Activated CD8-positive, alpha-beta memory T cell treated with anti-CD3 and anti-CD28 coated beads for 4 hours (primary cell): Measurements from ENCODE around the gene TMEM219.

Experiments
- DNase-seq, 2 donors: peaks; one replicate each; pipeline ENCODE4 v3.0.0-alpha.2; 2020; ENCODE audit warnings: low read depth in 2 of 2

The TMEM219 gene

GRCh38 chr16:29995324-29995910 lies 33.5 kb downstream of the TMEM219 start, which contains the start of gene HIRIP3:
Gene HIRIP3, minus strand, starts transcription at chr16:29995617. Its CDS starts 12 bp downstream, at chr16:29995605.
- DNase-seq, result peak; percentile 71 to 74

- peak; percentile 99 for DNase-seq
Measured at GRCh38 chr16:29995911-29996765, 34.3 kb downstream of the TMEM219 start, which contains the start of gene INO80E. Gene INO80E, plus strand, starts transcription at chr16:29996241. Its CDS starts 70 bp downstream, at chr16:29996311.

DNA sequence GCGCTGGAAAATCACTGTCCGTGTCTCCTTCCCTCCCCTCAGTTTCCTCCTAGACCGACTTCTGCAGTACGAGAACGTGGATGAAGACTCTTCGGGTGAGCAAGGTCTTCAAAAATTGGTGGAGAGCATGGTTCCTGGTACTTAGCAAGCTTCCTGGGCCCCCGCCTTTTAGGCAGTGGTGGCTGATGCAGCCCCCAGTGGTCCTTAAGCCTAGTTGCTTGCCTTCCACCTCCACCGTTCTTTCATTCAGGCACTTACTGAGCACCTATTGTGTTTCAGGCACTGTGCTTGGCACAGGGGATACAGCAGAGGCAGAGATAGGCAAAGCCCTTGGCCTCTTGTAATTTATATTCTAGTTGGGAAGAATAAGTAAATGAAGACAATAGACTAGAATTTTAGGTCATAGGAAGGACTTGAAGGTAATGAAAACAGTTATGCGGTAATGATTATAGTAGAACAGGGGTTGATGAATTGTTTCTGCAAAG lies 34.9 kb downstream of the TMEM219 start:
- DNase-seq, result no peak

GRCh38 chr16:29999605-30000004 lies 37.7 kb downstream of the TMEM219 start:
- no peak for DNase-seq

- DNase-seq, result no peak
Measured at GRCh38 chr16:30000735-30001631, 39.1 kb downstream of the TMEM219 start.

DNA sequence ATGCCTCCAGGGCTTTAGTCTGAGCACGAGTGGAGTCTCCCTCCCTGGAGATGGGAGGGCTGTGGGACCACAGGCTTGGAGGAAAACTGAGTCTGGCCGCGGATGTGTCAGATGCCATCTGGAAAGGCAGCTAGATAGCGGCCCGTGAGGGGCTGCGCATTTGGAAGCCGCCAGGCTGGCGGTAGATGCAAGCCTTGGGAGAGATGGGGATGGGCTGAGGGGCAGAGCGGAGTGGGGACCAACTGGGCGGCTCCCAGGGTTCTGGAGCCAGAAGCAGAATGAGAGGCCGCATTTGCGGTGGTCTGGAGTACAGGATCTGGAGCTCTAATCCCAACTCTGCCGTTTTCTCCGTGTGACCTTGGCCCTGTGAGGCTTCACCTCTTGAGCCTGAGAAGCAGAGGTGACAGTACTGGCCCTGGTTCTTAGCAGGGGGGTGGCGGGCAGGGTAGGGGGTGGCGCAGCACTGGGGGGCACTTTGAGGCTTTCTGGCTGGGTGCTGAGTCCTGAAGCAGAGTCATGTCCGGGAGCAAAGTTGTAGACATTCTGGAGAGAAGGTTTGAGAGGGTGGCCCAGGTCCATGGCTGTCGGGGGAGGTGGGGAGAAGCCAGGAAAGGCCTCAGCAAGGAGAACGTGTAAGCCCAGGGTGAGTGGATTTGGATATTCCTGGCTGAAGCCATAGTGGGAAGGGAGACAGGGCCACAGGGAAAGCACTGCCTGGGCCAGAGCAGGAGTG lies 40.9 kb downstream of the TMEM219 start:
- no peak for DNase-seq

DNA sequence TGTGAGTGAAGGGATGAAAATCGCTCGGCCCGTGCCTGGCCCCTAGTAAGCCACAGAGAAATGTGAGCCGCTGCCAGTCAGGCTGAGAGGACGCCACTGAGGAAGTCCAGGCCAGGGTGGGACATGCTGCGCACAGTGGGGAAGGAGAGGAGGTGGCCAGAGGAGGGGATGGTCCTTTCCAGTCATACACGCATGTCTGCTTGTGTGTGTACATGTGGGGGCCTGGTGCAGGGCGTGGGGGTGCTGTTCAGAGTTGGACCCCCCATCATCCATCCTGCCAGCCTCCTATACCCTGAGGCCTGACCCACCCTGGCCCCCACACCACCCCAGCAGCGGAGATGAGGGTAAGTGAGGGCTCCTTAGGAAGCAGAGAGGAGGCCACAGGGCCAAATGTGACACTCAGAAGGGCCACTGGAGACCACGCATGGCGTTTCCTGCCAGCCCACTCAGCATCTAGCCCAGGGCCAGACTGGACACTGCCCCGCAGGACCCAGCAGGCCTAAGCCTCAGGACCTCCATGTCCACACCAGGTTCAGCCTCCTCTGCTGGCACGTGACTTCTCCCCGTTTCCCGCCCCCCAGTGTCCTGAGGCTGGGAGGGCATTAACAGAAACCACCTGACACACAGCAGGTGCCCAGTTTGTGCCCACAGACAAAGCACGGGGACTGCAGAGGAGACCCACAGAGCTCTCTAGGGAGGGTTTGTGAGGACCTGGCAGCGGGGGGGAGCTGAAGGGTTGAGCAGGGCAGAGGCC lies 42.0 kb downstream of the TMEM219 start:
- DNase-seq, result no peak

- no peak for DNase-seq
Measured at GRCh38 chr16:30004424-30004776, 42.5 kb downstream of the TMEM219 start.

DNA sequence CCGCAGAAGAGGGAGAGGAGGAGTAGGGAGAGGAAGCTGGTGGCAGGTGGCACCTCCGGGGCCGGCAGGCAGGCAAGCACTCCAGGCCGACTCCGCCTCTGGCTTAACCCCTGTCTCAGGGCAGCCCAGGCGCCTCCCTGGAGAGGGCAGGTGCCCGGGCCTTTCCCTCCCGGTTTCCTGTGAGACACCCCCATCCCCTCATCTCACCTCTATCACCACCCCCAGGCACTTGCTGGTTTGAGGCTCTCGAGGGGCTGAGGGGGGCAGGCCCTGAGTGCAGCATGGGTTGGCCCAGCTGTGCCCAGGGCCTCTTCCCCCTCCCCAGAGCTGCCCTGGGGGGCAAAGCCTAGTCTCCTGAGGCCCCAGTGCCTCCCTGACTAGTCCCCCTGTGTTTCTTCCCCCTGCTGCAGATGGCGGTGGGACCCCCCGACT lies 42.9 kb downstream of the TMEM219 start:
- no peak for DNase-seq

DNA sequence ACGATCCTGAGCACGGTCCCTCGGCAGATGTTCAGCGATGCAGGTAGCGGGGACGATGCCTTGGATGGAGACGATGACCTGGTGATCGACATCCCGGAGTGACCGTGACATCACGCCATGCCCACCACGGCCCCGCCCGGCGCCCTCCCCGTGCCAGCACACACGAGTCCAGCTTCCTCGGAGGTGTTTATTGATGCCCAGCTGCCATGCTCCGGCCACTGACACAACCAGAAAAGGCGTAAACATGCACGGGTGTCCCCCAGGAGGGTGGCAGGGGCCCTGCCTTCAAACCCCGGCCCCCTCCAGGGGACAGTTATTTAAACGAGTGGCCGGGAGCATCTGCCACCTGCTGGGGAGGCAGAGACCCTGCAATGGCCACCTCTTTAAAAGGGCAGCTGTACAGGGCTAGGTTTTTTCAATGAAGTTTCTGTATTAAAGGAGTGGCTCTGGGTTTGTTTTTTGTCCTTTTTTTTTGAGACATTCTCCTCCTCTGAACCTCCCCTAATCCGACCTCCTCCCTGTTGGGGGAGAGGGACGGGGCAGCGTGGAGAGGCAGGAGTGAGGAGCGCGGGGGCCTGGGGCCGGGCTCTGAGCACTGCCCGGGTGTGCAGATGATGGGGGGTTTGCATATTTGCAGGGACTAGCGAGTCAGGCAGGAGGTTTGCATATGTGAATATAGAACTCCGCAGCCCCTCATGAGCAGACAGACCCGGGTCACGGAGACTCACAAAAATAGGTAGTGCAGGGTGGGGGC lies 43.6 kb downstream of the TMEM219 start:
- DNase-seq, result no peak

DNA sequence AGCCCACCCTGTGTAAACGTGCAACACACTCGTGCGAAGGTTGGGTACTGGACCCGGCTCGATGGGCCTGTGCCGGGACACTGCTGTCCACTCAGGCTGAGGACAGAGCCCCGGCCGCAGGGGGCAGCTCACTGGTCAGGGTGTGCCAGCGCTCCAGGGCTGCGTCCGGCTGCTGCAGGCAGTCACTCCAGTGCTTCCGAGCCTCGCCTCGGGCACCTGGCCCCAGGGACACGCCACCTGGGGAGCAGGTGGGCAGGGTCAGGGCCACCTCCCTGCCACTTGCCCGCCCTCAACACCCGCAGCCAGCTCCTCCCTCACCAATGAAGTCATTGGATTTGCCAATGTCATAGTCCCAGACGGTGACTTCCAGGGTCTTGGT lies 44.2 kb downstream of the TMEM219 start:
- DNase-seq, result no peak

DNA sequence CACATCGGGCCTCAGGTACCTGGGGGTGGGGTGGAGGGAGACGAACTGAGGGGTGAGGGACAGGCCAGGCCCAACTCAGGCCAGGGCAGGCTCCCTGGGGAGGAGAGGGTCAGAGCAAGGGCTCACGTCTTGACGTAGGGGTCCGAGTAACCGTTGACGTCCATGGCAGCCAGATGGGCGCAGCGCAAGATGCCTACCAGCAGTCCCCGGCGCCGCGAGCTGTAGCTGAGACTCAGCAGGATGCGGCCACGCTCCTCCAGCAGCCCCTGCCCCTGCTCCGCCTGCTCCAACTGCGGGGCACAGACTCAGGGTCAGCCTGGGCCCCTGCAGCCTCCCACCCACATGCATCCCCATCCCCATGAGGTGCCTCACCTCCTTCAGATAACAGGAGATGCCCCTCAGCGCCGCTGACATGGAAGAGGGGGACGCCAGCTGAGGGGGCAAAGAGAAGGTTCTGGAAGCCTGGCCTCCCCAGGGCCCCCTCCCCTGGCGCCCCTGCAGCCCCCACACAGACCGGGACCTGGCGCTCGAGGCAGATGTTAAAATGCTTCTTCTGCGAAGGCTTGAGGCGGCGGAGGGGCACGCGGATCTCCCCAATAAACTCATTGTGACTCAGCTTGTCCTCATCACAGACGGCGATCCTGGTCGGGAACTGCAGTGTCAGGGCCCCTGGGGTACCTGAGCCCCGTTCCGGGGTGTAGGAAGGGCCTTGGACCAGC lies 44.9 kb downstream of the TMEM219 start:
- DNase-seq, result no peak

- no peak for DNase-seq
Measured at GRCh38 chr16:30007378-30007895, 45.6 kb downstream of the TMEM219 start.

GRCh38 chr16:30009085-30009862 lies 47.4 kb downstream of the TMEM219 start:
- no peak for DNase-seq

GRCh38 chr16:30009990-30010843 lies 48.3 kb downstream of the TMEM219 start:
- DNase-seq, result no peak

DNA sequence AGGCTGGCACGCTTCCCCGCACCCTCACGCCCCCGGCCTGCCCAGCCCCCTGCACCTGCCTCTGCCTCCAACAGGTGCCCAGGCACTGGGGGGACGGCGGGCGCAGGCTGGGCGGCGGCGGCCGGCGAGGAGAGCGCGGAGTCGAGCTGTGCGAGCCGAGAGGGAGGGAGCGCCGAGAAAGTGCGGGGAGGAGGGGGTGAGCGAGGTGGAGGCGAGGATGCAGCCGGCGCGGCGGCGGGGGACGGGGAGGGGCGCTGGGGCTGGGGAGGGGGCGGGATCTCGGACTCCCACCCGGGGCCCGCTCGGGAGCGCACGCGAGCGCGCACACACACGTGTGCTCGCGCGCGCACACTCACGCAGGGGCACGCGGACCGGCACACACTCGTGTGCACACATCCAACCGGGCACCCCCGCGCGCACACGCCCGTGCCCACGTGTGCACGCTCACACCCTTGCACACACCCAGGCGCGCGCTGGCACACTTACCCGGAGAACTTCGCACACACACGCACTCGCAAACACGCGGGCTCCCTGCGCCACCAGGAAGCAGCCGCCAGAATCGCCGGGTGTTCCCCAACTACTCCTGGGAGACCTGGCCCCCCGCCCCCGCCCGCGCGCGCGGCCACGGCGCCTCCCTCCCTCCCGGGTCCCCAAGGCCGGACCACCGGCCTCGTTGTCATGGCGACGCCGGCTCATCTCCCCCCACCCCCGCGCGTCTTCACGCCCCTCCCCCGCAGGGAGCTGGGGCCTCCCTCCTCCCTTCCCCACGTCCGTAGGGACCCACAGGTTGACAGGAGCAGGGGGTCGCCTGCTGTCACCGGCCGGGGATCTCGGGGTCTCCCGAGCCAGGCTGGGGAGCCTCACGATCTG lies 49.2 kb downstream of the TMEM219 start, which contains the start of gene DOC2A:
Gene DOC2A (minus strand): TSS at position 184 of the 870 bp plus-strand sequence. CDS start 805 bp downstream, outside the sequence.
- DNase-seq, result no peak
